GM18526 (cell line): Measurements from ENCODE around the gene DECR2.

Experiments
- POLR2A ChIP-seq: IDR thresholded peaks from 3 replicates; pipeline ENCODE4 v1.6.1; 2011; ENCODE audit not compliant: insufficient read length; ENCODE audit errors: extremely low read depth

The DECR2 gene

DNA sequence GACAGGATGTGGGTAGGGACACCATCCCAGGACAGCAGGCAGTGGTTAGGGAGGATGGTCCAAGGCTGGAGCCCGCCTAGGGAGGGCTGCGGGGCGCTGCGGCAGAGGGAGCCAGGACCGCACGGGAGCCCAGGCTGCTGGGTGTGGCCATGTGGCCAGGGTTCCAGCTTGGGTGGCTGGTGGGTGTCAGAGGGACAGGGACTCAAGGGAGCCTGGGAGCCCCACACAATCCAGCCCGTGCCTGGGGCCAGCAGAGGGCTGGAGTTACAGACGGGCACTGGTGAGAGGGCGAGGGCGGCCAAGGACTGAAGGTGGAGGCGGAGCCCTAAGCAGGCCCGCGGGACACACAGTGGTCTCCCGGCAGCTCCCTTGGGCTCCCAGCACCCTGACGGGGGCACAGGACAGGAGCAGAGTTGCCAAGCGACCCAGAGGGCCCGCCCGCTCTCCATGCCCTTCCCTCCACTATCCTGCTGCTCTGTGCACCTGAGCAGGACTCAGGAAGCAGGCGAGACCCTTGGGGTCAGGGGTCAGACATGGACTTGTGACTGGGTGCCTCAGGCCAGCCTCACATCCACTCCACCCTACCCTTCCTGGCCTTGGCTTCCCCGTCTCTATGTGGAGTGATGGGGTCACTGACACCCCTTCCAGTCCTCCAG, 38.4 kb upstream of the DECR2 start:
- no peak for TF ChIP-seq POLR2A

DNA sequence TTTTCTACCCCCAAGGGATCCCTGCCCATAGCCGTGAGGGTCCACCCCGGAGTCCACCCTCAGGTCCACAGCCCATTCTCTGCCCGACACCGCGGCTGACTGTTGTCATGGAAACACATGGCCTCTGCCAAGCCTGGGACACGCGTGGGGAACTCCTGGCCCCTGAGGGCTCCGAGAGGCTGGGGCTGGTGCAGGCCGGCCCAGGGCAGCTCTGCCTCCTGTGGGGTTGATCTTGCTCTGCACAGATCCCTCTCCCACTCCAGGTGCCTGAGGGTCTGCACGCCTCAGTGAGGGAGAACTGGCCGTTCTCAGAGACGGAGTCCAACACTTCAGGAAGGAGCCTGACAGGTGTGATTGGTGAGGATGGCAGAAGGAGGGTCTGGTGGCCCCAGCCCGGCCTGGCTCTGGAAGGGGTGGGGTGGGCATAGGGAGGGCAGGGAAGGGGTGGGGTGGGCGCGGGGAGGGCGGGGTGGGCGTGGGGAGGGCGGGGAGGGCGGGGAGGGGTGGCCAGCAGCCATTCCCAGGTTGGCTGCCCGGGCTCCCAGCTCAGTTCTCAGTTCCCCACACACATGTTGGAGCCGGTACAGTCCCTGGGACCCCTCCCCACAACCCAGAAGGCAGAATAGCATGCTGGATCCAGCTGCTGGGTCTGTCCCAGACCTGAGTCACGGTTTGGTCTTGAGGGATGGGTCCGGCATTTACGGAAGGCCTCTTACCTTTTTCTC, 37.8 kb upstream of the DECR2 start:
- no peak for TF ChIP-seq POLR2A

DNA sequence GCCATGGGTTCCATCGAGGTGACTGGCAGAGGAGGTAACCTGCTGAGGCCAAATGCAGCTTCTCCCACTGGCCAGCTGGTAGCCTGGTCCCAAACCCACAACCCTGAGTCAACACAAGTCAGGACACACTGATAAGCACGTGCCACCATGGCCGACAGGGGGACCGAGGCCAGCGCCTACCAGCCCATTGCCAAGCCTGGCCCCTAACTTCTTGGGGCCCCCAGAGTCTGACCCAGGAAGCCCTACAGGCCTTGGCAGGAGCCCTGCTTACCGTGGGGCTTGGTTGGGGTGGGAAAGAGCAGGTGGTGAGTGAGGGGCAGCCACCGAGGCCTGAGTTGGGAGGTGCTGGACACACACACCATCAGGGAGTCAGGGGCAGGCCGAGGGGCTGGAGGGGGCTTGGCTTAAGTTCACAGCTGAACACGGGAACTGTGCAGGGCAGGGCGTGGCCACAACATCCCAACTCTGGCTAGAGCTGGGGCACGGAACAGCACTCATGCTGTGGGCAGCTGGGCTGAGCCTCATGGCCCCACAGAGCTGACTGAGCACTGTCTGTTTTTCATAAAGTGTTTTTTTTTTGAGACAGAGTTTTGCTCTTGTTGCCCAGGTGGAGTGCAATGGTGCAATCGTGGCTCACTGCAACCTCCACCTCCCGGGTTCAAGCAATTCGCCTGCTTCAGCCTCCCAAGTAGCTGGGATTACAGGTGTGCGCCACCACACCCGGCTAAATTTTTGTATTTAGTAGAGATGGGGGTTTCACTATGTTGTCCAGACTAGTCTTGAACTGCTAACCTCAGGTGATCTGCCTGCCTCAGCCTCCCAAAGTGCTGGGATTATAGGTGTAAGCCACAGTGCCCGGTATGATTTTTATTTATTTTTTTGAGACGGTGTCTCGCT, 36.8 kb upstream of the DECR2 start:
- TF ChIP-seq POLR2A, result peak; percentile 16

DNA sequence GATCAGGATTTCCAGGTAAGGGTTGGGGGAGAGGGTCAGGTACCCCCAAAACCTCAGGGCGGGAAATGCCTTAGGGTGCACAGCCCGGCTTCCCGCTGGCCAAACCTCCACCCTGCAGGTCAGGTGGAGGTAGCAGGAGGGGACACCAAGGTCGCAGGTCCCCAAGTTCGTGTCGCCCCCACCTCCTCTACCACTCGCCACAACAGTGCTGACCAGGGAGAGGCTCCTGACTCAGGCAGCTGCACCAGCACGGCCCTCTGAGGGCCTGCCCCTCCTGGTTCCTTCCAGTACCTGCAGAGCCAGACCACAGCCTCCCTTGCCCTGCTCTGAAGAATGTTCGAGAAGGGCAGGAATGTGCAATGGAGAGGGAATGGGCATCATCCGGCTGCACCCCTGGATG, 35.2 kb upstream of the DECR2 start:
- TF ChIP-seq POLR2A, result no peak

DNA sequence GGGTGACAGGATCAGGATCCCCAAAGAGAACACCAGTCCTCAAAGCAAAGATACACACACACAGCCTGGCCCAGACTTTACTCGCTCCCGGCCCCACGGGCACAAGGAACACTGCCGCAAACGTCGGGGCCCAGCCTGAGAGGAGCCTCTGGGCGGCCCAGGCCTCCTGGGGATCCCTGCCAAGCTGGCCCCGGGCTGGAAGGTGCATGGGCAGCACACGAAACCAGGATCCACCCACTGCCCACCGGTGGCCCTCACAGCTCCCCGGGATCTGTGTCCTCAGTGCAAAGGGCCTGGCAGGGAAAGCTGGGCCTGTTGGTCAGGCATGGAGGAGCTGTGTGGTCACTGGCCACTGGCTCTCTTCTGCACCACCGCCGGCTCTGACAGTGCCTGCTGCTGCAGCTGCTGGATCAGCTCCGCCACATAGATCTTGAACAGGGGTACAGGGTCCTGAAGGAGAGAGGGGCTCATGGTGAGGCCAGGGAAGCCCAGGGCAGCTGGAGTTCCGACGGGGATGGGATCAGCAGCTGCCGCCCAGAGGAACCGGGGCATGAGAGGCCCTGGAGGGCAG, 34.3 kb upstream of the DECR2 start:
- no peak for TF ChIP-seq POLR2A

DNA sequence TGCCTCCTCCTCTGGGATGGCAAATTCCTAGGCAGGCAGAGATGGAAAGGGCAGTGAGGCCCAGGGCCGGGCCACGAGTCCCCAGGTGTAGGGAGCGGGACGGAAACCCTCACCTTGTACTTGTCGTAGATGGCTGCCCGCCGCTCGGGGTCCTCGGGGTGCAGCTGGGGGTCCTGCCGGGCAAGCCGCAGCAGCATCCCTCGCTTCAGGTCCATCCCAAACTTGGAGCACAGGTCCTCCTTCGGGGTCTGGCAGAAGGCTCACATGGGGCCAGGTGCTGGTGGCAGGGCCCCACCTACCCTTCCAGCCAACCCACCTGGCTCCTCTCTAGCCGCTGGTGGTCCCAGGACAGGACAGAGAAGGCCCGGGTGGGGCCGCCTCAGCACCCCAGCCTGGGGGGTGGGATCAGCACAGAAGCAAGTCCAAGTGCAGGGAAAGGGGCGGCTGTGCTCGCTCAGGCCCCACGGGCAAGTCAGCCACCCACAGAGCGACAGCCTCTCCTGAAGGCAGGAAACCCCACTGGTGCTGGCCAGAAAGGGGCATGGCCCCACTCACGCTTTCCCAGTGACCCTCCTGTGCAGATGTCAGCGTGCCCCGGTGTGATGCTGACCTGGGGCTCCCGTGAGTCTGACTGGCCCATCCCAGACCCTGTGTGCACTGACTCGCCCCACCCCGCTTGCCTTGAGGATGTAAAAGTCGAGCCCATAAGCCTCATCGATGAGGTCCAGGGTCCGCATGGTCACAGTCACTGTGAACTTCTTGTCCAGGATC, 33.1 kb upstream of the DECR2 start:
- no peak for TF ChIP-seq POLR2A

DNA sequence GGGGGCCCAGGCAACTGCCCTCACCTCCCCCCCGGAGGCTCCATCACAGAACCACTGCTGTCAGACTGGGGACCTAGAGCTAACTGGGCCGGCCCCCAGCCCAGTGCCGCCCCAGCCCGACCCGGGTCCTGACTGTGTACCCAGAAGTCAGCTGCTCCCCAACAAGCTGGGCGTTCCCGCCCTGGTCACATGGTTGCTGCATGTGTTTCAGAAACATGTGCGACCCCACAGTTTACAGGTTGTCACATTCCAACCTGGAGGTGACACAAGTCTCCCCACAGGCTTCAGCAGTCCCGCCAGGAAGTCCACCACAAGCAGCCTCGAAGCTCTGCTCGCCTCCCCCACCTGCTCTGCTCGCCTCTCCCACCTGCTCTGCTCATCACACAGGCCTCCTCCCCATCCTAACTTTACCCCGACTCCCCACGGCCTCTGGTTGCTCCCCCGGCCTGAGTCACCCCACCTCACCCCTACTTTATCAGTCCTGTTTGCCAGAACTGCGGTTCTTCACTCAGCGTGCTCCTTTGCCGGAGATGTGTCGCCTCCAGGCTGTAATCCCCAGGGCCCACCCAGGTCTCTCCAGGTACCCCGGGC, 32.3 kb upstream of the DECR2 start:
- no peak for TF ChIP-seq POLR2A

DNA sequence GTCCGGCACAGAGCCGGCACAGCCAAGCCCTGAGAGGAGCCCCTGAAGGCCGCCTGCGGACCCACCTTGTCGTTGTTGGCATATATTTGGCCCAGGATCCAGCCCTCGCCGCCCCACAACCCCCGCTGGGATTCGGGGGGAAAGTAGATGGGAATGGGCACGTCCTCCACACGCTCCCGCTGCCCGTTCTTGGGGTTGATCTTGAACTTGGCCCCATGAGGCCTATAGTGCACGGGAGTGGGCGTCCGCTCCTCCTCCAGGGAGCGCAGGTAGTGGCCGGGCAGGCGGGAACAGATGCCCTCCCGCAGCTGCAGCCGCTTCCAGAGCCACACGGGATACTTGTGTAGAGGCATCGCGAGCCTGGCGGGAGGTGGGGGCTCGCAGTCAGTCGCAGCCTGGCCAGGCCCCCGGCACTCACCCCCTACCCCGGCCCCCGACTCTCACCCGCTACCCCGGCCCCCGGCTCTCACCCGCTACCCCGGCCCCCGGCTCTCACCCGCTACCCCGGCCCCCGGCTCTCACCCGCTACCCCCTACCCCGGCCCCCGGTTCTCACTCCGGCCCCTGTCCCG, 31.7 kb upstream of the DECR2 start:
- no peak for TF ChIP-seq POLR2A

DNA sequence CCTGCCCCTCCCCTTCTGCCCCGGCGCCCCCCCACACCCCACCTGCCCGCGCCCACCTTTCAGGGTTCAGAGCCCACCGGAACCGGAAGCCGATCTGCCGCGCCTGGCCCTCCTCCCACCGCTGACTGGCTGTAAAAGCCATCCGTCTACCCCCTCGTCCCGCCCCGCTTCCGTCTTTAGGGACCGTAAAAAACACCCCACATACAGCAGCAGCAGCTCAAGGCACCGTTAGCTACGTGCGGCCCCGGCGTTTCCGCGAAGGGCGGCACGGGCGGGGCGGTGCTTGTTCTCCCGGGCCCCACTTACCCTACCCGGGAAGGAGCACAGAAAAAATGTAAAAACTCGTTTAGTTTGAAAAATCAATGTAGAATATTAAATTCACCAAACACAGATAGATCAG, 31.2 kb upstream of the DECR2 start, which contains the start of gene MRPL28:
MRPL28 (minus strand) TSS at position 96 of the 400 bp plus-strand sequence. CDS start 320 bp downstream, outside the sequence.
- TF ChIP-seq POLR2A, result peak; percentile 33

DNA sequence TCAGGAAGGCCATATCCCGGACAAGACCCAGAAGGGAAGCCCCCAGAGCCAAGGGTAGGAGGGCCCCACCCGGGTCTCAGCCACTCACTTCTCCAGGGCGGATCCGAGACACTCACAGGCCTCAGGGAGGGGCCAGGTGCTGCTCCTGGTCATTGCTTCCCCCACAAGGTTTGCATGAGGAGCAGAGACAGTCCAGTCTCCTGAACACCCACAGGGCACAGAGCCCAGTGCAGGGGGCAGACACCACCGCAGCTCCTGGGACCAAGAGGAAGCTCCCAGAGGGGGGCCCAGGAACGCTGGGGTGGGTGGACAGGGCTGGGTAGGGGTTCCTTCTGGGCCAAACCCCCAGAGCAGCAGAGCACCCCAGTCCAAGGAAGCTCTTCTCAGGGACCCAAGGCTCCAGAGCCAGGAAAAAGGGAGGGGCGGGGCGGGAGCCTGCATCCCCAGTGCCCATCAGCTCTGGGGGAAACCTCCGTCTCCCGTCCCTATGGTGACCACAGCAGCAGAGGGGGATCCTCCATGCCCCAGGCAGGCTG, 30.6 kb upstream of the DECR2 start:
- no peak for TF ChIP-seq POLR2A

DNA sequence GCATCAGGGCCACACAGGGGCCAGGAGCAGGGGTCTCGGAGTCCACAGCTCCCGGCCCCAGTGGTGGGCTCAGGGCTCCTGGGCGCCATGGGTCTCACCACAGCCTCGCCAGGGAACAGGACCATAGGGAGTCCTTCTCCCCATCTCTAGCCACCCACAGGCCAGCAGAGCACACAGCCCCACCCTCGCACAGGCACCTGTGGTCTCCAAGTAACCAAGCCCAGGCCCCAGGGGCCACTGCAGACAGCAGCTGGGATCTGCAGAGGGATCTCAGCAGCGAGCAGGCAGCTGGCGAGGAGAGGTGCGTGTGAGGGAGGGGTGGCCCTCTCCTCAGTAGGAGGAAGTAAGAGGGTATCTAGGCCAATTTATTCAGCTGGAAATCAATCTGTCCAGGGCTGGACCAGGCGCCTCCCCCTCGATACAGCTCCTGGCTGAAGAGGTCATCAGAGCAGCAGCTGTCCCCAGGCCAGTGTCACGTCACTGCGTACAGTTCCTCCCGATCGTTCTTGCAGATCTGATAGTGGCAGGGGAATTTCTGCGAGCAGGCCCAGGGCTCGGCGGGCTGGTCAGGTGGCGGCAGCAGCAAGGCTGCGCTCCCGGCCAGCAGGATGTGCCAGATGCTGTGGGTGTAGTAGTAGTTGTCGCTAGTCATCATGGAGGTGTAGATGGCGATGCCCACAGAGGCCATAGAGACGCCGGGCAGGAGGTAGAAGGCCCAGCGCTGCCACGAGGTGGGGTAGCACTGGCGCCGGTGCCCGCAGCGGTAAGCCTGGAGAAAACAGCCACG, 30.0 kb upstream of the DECR2 start:
- no peak for TF ChIP-seq POLR2A

DNA sequence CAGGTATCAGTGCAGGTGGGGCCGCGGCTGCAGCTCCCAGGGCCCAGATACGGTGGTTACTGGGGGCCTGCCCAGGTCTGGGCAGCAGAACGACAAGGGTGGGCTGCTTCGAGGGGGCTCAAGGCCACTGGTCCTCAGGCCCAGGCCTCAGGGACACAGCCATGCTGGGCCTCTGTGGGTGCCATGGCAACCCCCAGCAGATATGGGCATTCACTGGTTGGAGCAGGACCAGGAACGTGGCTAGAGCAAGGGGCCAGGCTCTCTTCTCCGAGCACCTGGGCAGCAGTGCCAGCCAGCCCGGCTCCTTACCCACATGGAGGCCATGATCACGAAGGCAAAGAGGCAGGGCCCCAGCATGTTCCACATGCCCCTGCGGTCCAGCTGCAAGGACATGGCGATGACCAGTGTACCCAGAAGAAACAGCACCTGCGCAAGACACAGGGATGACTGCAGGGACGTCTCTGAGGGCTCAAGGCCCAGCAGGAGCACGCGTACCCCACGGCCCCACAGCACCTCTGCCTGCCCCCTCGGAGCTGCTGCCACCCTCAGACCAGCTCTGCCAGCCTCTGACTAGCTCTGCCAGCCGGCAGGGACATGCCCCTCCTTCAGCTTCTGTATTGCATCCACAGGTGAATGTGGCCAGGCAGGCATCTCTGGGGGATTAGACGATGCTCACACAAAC, 29.2 kb upstream of the DECR2 start:
- no peak for TF ChIP-seq POLR2A
